GM12878 (cell line): ENCODE results near the gene LARGE1.

Experiments used
- CHD4 ChIP-seq: fragments of 200-600 bp; sonication (generic); IDR thresholded peaks from 2 replicates; pipeline ENCODE4 v1.6.1; 2016; ENCODE audit warnings: mild to moderate bottlenecking
- CTCF ChIP-seq, 3 experiments: IDR thresholded peaks in 2 of 3; conservative IDR thresholded peaks in 1 of 3; 2 replicates each; pipeline ENCODE4 v1.5.1; 2011; ENCODE audit warnings: low read depth in 3 of 3, low read length in 3 of 3, mild to moderate bottlenecking in 3 of 3, control low read depth in 2 of 3, moderate library complexity in 2 of 3, inconsistent platforms in 1 of 3, mixed read lengths in 1 of 3; ENCODE audit not compliant: control insufficient read depth in 2 of 3, insufficient read depth in 1 of 3; ENCODE audit errors: extremely low read depth in 1 of 3
- TAF1 ChIP-seq: IDR thresholded peaks from 2 replicates; pipeline ENCODE4 v1.6.1; 2011; ENCODE audit warnings: mild to moderate bottlenecking, low read depth, low read length, borderline replicate concordance

- TF ChIP-seq CHD4 (no peak), TAF1 (no peak), CTCF (IDR thresholded peaks at IDR 0.05 in 2 of 3, conservative IDR thresholded peaks at IDR 0.05 in 1 of 3; ENCODE audit: control insufficient read depth in 2 of 3, extremely low read depth in 1 of 3, insufficient read depth in 1 of 3, low read depth in 3 of 3, low read length in 3 of 3) (no peak)
Measured at GRCh38 chr22:33785283-33785968, 134.8 kb downstream of the LARGE1 start.
